Measurements from ENCODE around the gene UBE3C.
"Not testable (repeated sequence)": the region's sequence is repeated elsewhere in the genome, so short reads cannot be mapped to it uniquely, and the experiment has no call there.

UBE3C gene

GRCh38 chr7:157274094-157274634 lies 135.4 kb downstream of the UBE3C start:
- not testable (repeated sequence) for DNase-seq

GRCh38 chr7:157274991-157275427 lies 136.3 kb downstream of the UBE3C start:
- DNase-seq: no peak

GRCh38 chr7:157276091-157276561 lies 137.4 kb downstream of the UBE3C start:
- DNase-seq: no peak

GRCh38 chr7:157276731-157277562 lies 138.2 kb downstream of the UBE3C start:
- DNase-seq: no peak

- DNase-seq: not testable (repeated sequence)
Observed at GRCh38 chr7:157277568-157277967, 138.8 kb downstream of the UBE3C start.

GRCh38 chr7:157278167-157278790 lies 139.6 kb downstream of the UBE3C start:
- DNase-seq: no peak

GRCh38 chr7:157278791-157279724 lies 140.3 kb downstream of the UBE3C start:
- DNase-seq: no peak

GRCh38 chr7:157279741-157280215 lies 141.1 kb downstream of the UBE3C start:
- no peak for DNase-seq

- DNase-seq: no peak
Observed at GRCh38 chr7:157280216-157280841, 141.6 kb downstream of the UBE3C start.

- no peak for DNase-seq
Observed at GRCh38 chr7:157281221-157281998, 142.7 kb downstream of the UBE3C start.

- no peak for DNase-seq
Observed at GRCh38 chr7:157282141-157282801, 143.5 kb downstream of the UBE3C start.

GRCh38 chr7:157284229-157285014 lies 145.7 kb downstream of the UBE3C start:
- DNase-seq: no peak

GRCh38 chr7:157291404-157292080 lies 152.8 kb downstream of the UBE3C start:
- DNase-seq: no peak

- DNase-seq: no peak
Observed at GRCh38 chr7:157292258-157292657, 153.5 kb downstream of the UBE3C start.

- no peak for DNase-seq
Observed at GRCh38 chr7:157292770-157293412, 154.2 kb downstream of the UBE3C start.

GRCh38 chr7:157293413-157293788 lies 154.7 kb downstream of the UBE3C start:
- no peak for DNase-seq

GRCh38 chr7:157294773-157295172 lies 156.0 kb downstream of the UBE3C start:
- DNase-seq: no peak

- DNase-seq: no peak
Observed at GRCh38 chr7:157295338-157295737, 156.6 kb downstream of the UBE3C start.

- DNase-seq: no peak
Observed at GRCh38 chr7:157297185-157297584, 158.5 kb downstream of the UBE3C start.
